ENCODE measurements around the gene ENPEP.

- TF ChIP-seq CTCF (IDR thresholded peaks at IDR 0.05) (no peak), POLR2A (IDR thresholded peaks at IDR 0.05) (no peak)
These were observed 33.6 kb upstream of the ENPEP start for GRCh38 chr4:110442309-110442708.

All from adrenal gland (tissue), 5 donors.